ENCODE results near the gene CSNK1G1.

The CSNK1G1 gene

GRCh38 chr15:64216730-64217428, 139.1 kb downstream of the CSNK1G1 start:
- DNase-seq (ENCODE audit: low read depth) = peak; percentile 35
- TF ChIP-seq, protein P1, sequence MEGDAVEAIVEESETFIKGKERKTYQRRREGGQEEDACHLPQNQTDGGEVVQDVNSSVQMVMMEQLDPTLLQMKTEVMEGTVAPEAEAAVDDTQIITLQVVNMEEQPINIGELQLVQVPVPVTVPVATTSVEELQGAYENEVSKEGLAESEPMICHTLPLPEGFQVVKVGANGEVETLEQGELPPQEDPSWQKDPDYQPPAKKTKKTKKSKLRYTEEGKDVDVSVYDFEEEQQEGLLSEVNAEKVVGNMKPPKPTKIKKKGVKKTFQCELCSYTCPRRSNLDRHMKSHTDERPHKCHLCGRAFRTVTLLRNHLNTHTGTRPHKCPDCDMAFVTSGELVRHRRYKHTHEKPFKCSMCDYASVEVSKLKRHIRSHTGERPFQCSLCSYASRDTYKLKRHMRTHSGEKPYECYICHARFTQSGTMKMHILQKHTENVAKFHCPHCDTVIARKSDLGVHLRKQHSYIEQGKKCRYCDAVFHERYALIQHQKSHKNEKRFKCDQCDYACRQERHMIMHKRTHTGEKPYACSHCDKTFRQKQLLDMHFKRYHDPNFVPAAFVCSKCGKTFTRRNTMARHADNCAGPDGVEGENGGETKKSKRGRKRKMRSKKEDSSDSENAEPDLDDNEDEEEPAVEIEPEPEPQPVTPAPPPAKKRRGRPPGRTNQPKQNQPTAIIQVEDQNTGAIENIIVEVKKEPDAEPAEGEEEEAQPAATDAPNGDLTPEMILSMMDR (conservative IDR thresholded peaks at IDR 0.05; ENCODE audit: low read depth, low read length) = no peak
- no peak overlapping the region for H3K4me3 ChIP-seq (ENCODE audit: low read depth, low read length)

- no peak overlapping the region for H3K4me3 ChIP-seq (ENCODE audit: low read depth, low read length)
- TF ChIP-seq, protein P1 (conservative IDR thresholded peaks at IDR 0.05; ENCODE audit: low read depth, low read length) = no peak
- no peak for DNase-seq (ENCODE audit: low read depth)
These were observed 139.8 kb downstream of the CSNK1G1 start for GRCh38 chr15:64216196-64216595.

- DNase-seq (ENCODE audit: low read depth) = no peak
- H3K4me3 ChIP-seq (ENCODE audit: low read depth, low read length) = no peak overlapping the region
- TF ChIP-seq, protein P1 (conservative IDR thresholded peaks at IDR 0.05; ENCODE audit: low read depth, low read length) = no peak
These were observed 142.3 kb downstream of the CSNK1G1 start for GRCh38 chr15:64213646-64214045.

DNA sequence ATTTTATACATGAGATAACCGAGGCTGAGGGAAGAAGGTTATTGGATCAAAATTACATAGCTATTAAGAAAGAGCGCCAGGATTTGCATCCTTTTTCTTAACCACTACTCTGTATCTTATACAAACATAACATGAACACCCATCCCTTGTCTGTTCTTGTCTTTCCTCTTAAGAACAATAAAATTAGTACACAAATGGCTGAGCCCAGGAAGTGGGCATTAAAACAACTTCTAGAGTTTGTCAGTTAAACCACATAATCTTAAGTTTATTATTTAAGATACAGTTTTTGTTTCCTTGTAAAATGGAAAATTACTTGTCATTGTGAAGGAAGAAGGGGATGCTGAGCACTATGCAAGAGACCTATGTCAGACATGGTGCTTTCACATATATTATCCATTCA, 144.3 kb downstream of the CSNK1G1 start:
- TF ChIP-seq, protein P1 (conservative IDR thresholded peaks at IDR 0.05; ENCODE audit: low read depth, low read length) = no peak
- no peak for DNase-seq (ENCODE audit: low read depth)
- no peak overlapping the region for H3K4me3 ChIP-seq (ENCODE audit: low read depth, low read length)

DNA sequence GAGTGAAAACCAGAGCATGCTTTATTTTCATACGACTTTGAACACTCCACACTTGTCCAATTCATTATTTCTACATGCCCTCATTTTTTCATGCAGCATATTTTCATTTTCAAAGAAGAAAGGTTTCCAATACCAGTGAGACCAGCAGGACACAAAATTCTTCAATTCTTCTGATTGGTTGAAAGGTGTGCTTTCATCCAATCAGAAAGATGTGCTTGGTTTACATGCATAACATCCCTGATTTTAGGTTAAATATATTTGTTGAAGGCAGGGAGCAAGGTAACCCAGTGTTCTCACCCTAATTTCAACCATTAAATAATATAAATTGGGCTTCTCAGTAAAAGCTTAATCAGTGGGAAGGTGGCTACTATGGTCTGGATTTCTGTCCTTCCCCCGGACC, 145.6 kb downstream of the CSNK1G1 start:
- no peak overlapping the region for H3K4me3 ChIP-seq (ENCODE audit: low read depth, low read length)
- TF ChIP-seq, protein P1 (conservative IDR thresholded peaks at IDR 0.05; ENCODE audit: low read depth, low read length) = no peak
- peak; percentile 21 for DNase-seq (ENCODE audit: low read depth)

DNA sequence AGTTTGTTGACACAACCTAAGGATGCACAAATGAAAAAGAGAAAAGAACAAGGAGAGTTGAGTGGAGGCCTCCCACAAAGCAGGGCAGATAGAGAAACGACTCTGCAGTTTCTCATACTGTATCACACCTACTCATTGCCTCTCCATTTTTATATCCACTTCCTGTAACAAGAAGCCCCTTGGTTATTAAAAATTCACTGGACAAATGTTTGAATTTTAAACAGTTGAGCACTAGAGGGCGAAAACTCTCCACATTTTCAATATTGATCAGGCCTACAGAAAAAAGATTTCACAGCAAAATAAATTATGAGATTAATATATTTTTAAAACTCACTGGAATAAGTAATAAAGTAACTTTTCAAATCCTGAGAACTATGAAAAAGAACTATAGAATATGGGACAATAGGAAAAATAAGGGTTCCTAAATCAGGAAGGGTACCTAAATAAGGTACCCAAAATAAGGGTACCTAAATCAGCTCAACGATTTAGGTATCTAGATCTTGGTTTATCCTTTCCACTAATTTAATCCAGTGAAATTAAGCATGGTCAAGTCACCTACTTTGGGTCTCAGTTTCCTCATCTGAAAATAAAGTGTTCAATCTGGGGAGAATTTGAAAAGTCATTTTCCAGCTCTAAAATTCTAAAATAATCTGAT, 146.2 kb downstream of the CSNK1G1 start:
- DNase-seq (ENCODE audit: low read depth) = peak; percentile 74
- no peak overlapping the region for H3K4me3 ChIP-seq (ENCODE audit: low read depth, low read length)
- TF ChIP-seq, protein P1 (conservative IDR thresholded peaks at IDR 0.05; ENCODE audit: low read depth, low read length) = peak; percentile 44

GRCh38 chr15:64205202-64205601, 150.8 kb downstream of the CSNK1G1 start:
- TF ChIP-seq, protein P1 (conservative IDR thresholded peaks at IDR 0.05; ENCODE audit: low read depth, low read length) = no peak
- no peak overlapping the region for H3K4me3 ChIP-seq (ENCODE audit: low read depth, low read length)
- DNase-seq (ENCODE audit: low read depth) = no peak

Measured in choroid plexus epithelial cell (primary cell).